ENCODE results near the gene HOXB6.

HOXB6 gene

DNA sequence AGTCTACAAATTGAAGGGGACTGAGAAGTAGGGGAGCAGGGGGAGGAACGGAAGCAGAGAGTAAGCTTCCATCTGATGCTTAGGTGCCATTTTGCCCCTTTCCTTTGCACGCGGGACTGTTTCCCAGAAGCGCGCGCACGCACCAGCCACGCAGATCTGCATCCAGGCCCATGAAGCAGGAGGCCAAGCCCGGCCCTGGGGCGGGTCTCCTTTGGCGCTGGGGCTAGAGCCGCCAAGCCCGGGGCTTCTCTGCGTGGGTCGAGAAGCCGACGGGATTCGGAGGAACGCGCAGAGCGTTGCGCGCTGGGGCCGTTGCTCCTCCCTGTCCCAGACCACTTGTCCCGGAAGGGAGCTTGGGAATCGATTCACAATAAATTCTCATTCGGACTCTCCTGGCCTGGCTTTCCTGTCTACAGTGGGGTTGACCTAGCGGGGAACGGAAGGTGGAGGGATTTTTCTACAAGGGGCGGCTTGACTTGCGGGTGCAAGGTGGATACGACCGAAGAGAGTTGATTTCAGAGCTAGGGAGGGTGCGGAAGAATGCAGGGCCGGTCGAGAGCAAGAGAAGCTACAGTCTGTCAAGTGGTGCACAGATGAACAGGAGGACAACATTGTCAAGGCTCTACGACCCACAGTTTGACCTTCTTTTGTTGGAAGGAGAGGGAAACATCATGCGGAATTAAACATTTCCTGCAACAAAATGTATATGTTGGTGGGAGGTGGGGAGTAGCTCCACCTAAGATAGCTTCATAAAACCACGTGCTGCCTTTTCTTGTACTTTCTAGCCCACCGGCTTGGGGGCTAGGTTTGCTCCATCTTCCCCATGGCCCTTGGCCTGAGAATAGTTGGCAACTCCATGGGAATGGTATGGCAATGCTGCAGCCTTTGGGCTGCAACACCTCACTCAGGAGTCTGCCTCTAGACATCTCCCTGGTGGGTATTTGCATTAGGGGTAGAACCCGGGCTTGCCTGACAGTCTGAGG, 16.9 kb upstream of the HOXB6 start:
- no peak for DNase-seq

DNA sequence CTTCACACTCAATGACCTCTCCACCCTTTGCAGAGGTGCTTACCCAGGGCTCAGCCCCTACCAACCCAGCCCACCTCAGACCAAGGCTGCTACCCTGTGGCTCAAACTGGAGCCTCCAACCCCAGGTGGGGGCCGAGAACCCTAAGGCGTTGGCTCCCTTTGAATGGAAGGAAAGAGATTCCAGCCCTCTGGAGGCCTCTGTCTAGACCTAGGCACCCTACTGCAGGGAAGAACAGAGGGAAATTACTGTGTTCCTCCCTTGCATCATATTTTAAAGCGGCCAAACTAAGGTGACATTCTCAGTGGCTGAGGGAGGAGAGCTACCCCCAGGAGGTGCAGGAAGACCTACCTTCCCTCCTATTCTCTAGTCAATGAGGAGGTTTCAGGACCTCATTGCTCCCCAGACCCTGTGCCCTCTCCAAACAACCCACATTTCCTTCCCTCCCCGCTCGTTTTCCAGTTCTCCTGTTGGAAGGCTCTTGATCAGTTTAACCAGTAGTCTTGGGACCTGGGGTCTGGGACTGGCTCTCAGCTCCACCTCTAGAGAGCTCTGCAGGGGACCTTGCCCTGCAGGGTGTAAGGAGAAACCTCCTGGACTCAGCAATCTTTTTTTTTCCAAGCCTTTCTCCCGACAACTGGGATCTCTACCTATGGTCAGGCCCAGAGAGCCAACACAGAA, 15.8 kb upstream of the HOXB6 start:
- DNase-seq, result no peak

DNA sequence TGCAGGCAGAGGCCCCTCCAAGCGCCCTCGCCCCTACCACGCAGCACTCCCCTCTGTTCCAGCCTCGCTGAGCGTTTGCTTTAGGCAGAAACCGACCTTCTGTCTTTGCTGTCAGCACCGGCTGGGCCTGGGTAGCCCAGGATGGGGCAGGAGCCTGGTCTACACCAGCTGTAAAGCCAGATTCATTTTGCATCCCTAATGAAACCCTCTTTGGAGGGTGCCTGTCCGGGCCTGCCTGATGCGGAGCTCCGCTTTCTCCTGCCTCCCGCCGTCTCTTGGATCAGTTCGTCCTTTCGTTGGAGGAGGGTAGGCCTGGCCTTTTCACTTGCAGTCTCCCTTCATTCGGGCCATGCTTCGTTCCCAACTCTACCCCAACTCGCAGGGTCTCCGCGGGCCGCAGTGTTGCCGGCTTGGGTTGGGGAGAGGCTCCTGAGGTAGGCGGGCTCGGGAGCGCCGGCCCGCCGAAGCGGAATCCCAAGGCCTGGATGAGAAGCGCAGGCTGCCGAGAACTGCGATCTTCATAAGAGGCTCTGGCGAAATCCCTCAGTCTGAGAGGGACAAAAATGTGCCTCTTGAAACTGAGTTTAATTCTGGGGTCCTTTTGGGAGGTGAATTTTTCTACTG, 15.2 kb upstream of the HOXB6 start:
- DNase-seq, result no peak

DNA sequence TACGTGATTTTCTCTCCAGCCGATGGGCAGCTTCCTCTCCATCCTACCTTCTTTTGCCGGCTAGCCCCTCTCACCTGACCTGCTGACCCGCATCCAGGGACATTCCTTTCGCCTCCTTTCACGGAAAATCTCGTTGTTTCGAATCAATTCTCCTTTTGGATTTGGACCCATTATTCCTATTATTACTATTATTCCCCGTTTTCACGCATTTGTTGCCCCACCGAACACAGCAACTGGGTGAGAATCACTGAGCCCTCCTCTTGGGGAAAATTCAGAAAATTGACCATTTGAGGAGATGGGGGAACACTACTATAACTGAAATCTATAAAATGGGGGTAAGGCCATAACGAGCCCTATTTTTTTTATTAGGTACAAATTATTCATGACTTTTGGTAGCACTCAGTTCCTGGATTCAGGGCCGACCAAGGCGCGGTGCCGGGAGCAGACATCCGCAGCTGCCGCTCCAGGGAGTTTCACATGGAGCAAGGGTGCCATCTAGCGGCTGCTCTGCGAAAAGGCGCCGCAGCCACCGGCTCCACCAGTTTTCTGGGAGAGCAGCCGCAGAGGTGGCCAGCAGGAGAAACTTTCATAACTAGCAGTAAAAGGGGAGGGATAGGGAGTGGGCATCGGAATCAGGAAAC, 13.6 kb upstream of the HOXB6 start:
- peak; percentile 84 for DNase-seq

DNA sequence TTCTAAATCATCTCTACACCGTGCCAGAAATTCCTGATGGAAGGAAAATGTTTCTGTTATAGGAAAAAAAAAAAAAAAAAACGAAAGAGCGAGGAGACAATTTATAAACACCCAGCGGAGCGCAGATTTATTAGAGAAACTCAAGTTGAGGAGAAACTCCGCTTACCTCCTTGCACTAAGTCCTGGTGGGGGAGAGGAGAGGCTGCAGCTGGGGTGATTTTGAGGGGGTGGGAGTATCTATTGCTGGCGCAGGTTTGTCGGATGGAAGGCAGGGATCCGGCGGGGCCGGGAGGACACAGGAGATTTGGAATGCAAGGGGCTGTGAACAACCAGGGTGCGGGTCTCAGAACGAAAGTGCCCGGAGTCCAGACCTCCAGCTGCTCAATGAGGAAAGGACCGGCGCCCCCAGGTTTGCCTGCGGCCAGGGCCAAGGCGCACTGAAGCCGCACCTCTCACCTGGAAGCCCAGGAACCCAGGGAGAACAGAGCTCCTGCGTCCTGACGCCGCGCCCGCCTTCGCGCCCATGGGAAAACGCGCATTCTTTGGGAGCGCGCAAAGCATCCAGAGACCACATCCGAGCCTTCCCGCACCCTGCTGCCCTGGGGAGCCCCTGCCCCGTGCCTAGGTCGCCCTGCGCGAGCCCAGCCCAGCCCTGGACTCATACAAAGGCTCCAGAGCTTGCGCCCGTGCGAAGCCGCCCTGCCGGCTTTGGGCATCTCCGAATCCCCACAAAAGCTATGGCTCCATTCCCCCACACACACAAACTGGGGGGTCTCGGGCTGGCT, 12.9 kb upstream of the HOXB6 start:
- no peak for DNase-seq

DNA sequence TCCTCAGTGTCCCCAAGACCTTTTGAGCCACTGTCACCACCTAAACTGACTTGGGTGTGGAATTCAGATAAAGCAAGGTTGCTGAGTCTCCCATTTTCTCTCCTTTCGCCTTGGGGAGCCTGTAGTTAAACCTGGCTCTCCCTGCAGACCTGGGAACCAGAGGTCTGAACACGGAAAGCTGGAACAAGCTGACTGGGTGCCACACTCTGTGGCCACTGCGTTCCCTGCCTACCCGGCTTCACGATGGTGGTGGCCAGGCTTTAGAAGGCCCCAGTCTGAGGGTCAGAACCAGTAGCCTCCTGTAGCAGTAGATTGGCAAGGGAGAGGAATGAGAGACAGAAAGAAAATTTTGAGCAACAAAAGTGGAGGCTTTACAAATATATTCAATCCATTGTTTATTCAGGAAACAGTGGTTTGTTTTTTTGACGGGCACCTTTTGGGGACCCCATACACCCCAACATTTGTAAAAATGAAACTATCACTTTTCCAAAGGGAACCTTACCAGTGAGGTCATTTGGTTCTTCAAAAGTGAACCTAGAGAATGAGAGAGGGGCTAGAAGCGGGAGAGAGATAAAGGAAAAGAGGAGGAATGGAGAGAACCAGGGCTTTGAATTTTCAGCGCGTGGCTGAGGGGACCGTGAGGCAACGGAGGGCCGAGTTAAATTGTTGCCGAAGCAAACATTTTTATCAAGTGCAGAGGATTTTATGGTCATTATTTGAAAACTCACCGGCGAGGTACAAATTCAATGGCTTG, 12.1 kb upstream of the HOXB6 start:
- no peak for DNase-seq

DNA sequence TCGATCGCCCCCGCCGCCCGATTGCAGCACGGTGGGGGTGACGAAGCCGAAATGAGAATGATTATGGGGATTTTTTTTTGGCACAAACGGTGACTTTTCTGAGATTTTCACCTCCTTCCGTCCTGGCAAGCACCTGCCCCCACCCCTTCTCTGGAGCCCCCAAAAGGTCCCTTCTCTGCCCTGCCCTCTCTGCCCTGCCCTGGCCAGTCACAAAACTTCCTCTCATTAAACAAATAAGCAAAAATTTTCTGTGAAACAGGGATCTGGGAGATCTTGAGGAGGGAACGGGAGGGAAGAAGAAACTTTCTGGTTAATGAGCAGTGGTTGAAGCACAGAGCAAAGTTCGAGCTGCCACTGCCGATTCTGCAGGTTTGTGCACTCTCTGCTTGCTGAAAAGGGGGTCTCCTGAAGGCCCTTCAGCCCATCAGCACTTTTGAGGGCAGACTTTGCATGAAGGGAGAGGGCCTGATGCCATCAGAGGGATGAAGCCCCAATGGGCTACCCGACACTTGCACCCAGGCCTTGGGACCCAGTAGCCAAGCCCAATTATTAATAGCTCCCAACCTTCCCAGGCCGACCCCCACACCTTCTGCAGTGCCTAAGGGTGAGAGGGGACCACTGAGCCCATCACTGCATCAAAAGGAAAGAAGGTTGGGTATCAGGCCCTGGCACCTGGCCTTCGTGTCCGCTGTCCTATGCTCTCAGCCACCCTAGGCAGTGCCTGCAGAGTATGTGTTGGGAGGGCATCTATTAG, 11.4 kb upstream of the HOXB6 start:
- DNase-seq, result no peak

DNA sequence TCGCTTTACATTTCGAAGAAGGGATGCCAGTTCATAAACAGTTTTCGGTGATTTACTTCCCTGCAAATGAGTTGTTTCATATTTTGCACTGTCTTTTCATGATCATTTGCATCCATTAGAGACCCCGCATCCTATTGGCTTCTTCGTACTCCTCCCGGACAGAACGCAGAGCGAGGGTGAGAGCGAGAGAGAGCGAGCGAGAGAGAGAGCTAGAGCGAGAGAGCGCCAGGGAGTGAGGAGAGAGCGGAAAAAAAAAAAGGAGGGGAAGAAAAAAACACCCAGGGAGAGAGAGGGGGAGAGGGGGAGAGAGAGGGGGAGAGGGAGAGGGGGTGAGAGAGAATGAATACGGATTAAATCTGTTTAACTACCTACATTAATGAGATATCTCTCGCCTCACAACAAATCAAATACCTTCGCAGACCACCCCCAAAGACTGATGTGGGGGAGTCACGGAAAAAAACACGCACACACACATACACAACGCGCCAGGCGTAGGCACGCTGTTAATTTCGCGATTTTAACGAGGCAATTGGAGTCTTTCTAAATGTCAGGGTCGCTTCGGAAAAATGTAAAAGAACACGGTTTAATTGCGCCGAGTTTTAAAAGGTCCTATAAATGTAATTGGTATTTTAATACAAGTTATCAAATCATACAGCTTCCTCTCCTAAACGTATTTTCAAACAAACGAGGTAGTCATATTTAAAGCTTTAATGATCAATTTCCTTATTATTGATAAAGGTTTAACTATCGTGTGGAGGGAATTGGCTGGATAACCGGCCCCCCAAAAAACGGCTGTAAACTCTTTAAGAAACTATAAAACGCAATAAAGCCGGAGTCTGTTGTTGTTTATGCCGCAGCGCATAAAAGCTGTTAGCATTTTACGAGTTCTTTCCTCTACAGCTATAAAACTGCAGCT, 10.5 kb upstream of the HOXB6 start, which contains the start of gene HOXB8:
TSS of gene HOXB8 (minus strand) at position 246 of the 916 bp plus-strand sequence. CDS start 588 bp downstream, outside the sequence.
- no peak for DNase-seq

DNA sequence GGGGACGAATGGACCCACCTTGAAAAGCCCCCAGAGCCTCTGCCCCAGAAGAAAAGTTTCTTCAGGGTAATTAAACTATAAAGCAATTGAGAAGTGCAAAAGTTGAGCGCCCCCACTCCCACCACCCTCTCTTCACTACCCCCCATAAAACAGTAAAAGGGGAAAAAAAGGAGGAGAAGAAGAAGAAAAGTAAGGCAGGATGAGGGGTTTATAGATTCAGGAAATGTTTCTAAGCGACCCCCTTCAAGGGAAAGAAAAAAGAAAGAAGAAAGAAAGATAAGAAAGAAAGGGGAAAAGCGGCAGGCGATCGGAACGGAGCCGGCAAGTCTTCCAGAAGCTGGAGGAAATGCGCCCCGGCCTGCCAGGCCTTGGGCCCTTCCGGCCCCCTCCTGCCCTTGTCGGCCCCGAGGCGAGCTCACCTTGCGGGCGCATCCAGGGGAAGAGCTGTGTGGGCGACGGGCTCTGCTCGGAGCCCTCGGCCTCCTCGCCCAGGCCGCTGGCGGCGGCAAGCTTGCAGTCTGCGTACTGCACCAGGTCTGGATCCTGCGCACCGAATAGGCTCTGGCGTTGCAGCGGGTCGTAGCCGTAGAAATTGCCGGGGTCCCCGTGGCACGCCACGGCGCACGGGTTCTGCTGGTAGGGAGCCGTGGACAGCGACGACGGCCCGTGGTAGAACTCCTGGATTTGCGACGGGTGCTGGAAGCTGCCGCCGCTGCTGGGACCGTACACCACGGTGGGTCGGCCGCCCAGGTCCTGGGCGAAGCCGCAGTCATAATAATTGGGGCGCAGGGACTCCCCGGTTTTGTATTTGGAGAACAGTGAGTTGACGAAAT, 9.3 kb upstream of the HOXB6 start:
- DNase-seq, result peak; percentile 38

DNA sequence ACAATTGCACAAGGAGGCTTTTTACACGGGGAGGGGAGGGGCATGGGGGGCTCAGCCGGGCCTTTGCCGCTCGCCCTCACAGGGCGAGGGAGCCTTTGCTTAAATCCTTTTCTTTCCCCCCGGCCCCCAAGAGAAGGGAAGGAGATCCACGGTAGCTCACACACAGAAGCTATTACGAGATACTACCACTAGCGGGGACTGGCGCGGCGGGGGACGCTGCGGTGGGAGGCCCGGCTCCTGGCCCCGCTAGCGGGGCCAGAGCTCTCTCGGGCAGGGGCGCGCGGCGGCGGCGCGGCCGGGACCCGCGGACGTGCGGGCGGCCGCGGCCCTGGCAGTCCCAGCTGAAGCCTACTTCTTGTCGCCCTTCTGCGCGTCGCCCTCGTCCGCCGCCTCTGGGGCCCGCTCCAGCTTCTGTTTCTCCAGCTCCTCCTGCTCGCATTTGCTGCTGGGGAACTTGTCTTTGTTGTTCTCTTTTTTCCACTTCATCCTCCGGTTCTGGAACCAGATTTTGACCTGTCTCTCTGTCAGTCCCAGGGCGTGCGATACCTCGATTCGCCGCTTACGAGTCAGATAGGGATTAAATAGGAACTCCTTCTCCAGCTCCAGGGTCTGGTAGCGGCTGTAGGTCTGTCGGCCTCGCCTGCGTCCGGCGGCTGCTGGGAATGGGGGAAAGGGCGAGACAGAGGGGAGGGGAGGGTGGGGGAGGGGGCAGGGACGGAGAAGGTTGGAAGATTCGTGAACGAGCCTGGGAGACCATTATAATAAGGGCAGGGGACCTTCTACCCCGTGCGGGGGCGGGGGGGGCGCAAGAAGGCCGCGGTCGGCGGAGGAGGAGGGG, 8.3 kb upstream of the HOXB6 start:
- peak; percentile 55 for DNase-seq

DNA sequence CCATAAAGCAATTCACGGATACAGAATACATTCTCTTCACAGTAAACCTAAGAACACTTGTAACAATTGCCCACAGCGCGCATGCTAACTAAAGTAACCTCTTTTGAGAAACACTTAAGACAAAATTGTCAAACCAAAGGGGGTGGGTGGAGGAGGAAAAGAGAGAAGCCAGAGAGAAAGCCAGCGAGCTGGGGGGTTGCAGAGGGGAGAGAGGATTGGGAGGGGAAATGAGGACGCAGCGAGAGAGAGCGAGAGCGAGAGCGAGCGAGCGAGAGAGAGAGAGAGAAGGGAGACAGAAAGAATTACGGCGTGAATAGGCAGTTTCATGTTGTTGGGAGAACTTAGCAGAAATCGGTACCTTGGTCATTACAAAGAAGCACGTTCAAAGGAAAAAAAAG, 7.7 kb upstream of the HOXB6 start:
- no peak for DNase-seq

DNA sequence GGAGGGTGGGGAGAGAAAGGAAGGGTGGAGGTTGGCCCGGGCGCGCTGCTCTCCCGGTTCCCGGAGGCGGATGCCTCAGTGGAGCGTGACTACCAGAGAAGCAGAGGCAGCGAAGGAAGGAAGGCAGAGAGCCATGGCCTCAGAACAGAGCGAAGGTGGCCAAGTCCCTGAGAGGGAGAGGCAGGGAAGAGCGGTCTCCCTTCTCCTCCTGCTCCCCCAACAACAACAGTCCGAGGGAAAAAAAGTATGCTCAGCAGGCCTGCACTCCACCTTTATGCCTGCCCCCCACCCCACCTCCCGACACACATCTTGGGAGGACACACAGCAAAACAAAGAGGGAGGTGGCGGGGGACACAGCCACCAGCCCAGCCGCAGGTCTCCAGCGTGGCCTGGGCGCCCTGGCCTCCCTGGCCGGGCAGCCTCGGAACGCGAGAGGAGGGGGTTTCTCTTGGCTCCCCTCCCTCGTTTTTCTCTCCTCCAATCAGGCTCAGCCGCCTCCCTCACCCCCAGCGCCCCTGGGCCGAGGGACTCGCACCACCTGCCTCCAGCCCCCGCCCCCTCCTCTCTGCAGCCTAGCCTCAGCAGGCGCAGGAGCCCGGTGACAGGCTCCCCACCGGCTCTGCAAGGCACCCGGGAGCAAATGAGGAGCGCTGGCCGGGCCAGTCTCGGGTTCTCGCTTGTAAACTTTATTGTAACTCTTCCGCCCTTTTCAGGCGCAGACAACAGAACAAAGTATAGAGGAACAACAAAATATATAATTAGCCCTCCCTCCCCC, 7.1 kb upstream of the HOXB6 start:
- no peak for DNase-seq

DNA sequence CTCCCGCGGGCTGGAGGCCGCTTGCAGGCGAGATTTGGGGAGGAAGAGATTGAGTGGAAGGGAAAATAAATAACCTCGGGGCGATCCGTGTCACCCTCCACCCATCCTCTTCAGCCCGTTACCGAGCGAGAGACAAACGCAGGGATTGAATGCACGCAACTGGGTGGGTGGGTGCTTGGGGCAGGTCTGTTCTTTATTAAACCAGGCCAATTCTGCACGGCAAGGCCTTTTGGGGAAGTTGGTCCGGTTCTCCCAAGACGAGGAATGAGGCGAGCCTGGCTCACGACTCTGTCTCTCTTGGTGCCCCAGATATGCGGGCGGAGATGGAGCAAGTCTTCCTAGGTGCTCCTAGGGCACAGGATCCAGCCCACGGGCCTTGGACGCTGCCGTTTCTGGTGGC, 6.4 kb upstream of the HOXB6 start:
- DNase-seq, result no peak

DNA sequence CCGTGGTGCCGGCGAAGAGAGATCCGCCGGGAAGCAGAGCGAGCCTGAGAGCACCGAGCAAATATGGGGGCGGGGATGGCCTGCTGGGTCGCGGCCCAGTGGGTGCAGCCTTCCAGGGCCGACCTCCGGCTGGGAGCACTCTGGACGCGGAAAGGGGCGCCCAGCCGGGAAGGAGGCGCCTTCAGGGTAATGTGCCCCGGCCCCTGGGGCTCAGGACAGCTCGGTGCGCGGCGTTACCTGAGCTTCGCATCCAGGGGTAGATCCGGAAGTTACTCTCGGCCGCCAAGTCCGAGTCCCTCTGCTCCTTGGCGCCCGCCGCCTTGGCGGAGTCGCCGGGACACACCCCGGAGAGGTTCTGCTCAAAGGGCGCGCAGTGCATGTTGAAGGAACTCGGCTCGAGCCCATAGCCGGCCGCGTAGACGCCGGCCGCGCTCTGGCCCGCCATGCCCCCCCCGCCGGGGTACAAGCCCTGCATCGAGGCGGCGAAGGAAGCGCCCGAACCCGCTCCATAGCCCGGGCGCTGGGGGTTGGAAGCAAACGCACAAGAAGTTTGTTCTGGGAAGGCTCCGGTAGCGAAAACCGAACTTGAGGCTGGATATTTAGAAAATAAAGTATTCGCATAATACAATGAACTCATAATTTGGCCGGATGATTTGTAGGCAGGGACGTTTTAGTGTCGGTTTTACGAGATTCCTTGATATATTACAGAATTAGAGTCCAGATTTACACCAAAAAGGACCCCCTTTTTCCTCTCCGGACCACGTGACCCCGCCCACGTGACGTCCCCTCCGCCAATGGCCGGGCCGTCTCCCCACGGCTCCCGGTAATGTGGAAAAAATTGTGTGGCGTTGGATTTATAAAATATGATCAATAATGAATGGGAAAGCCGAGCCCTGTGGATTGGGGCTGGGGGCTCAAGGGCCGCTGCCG, 5.8 kb upstream of the HOXB6 start, which contains the start of gene HOXB7:
TSS of gene HOXB7 (minus strand) at position 736 of the 930 bp plus-strand sequence. CDS start at position 637, 99 bp downstream.
- DNase-seq, result peak; percentile 72

DNA sequence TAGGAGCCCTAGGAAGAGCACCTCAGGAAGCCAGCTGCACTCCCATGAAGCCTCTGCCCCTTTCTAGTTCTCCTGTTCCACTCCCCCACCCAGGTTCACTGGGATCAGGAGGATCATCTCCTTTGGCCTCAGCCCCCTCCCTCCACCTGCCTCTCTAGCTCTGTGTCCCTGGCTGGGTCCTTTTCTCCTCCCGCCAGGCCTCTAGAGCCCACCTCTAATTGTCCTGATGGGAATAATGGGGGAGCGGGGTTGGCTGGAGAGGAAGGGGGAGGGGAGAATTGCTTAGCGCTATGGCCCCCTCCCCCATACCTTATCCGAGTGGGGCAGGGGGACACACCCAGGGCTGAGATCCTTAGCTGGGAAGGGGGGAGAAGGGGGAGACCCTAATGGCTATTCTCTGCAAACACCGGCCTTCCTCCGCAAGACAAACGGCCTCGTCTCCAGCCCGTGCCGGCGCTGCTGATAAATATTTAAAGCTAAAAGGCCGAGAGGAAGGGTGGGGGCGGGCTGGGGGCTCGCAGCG, 5.0 kb upstream of the HOXB6 start:
- no peak for DNase-seq

Measured in activated naive CD4-positive, alpha-beta T cell treated with Interleukin-2 at 50 U/mL for 16 hours (primary cell).